Activated CD8-positive, alpha-beta memory T cell treated with anti-CD3 and anti-CD28 coated beads, Interleukin-2, amount 10 ng/mL, durations not matched to agents 7 days and 5 days (primary cell): Measurements from ENCODE around the gene CNTN1. TPM values are rescaled to one million over a fixed set of nuclear protein-coding genes. Genes with fewer than 3 reads are reported as not detected.
"Not testable (repeated sequence)": the region's sequence is repeated elsewhere in the genome, so short reads cannot be mapped to it uniquely, and the experiment has no call there.

Source experiments
- ATAC-seq: fragments of 150-1000 bp; cut with Tn5 transposase; one replicate; pipeline ENCODE4 v1.10.0; 2021; ENCODE audit warnings: moderate library complexity
- CTCF ChIA-PET: fragments of 350-600 bp; sonication (Branson Sonifier 250); formaldehyde crosslinking; loops from one replicate; lab custom pipeline; 2021; ENCODE audit warnings: antibody characterized with exemption; lab: Charles Lee
- DNase-seq: peaks from one replicate; pipeline ENCODE4 v3.0.0-alpha.2; 2020
- H3K27ac Mint-ChIP-seq: one replicate; pipeline ENCODE4 v1.8.0; 2021; ENCODE audit warnings: mild to moderate bottlenecking, mixed read lengths
- H3K27me3 Mint-ChIP-seq: one replicate; pipeline ENCODE4 v1.8.0; 2021; ENCODE audit warnings: mixed read lengths
- H3K36me3 Mint-ChIP-seq: one replicate; pipeline ENCODE4 v1.8.0; 2021; ENCODE audit warnings: mild to moderate bottlenecking, mixed read lengths
- H3K4me1 Mint-ChIP-seq: one replicate; pipeline ENCODE4 v1.8.0; 2021; ENCODE audit warnings: mixed read lengths
- H3K4me3 Mint-ChIP-seq: one replicate; pipeline ENCODE4 v1.8.0; 2021; ENCODE audit warnings: mild to moderate bottlenecking, moderate library complexity, mixed read lengths
- H3K9me3 Mint-ChIP-seq: one replicate; pipeline ENCODE4 v1.8.0; 2022; ENCODE audit warnings: low read depth, mixed read lengths
- total RNA-seq, 2 experiments: library from RNA; stranded (reverse); gene quantifications; one replicate each; pipeline ENCODE4 v1.2.3, GENCODE V29; 2021

The CNTN1 gene
- total RNA-seq, 2 experiments from 2014 or later: not detected

DNA sequence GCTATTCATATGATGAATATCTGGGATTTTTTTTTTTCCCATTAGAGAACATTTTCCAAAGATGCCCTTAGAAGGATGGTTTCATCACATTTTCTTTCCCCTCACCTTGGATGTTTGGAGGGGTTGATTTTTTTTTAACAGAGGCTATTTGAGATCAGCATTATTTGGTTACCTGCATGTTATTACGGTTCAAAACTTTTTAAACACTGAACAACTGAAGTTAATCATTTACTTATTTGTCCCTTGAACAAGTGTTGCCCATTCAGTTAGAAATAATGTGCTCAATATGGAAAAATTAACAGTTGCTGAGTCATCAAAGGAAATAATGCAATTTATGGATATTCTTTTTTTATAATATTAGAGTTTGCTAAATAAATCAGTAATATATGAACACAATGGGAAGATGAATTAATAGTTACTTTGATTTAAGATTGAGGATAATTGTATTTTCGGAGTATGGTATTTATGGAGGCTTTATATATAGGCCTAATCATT lies 26.7 kb downstream of the CNTN1 start:
- DNase-seq (no peak), ATAC-seq (no peak)
- CTCF ChIA-PET: no interaction called here
- no peaks in the 10 kb centered on the region for H3K36me3 Mint-ChIP-seq
- peaks cover 2% of the 10 kb centered on the region for H3K9me3 Mint-ChIP-seq
- no peak overlapping the region for H3K27ac Mint-ChIP-seq
- no peaks in the 10 kb centered on the region for H3K4me1 Mint-ChIP-seq
- no peak overlapping the region for H3K4me3 Mint-ChIP-seq
- H3K27me3 Mint-ChIP-seq: no peaks in the 10 kb centered on the region

DNA sequence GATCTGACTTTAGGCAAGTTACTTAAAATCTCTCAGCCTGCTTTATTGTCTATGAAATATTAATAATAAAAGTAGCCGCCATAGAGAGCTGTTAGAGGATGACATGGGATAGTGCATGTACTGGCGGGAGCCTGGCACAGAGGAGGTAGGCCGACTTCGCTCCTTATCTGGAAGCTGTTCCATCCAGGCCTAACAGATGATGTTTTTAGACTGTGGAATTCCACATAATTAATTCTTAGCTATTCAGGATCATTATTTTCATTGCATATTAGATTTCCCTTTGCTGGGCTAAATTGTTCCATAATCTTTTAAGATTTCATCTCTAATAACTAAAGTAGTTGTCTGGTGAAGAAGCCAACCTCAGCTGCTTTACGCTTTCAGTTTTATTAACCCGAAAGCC lies 30.8 kb downstream of the CNTN1 start:
- H3K27ac Mint-ChIP-seq: no peak overlapping the region
- H3K9me3 Mint-ChIP-seq: peaks cover 2% of the 10 kb centered on the region
- no peaks in the 10 kb centered on the region for H3K36me3 Mint-ChIP-seq
- CTCF ChIA-PET: no interaction called here
- no peaks in the 10 kb centered on the region for H3K27me3 Mint-ChIP-seq
- no peaks in the 10 kb centered on the region for H3K4me1 Mint-ChIP-seq
- DNase-seq: no peak
- ATAC-seq: no peak
- H3K4me3 Mint-ChIP-seq: no peak overlapping the region

DNA sequence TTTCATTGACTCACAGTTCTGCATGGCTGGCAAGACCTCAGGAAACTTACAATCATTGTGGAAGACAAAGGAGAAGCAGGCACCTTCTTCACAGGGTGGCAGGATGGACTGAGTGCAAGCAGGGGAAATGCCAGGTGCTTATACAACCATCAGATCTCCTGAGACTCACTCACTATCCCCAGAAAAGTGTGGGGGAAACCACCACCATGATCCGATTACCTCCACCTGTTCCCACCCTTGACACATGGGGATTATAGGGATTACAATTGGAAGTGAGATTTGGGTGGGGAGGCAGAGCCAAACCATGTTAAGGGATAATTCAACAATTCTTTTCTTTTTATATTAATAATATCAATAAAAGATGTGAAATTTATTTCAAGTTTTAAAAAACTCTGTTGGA lies 34.1 kb downstream of the CNTN1 start:
- no peaks in the 10 kb centered on the region for H3K4me1 Mint-ChIP-seq
- no peaks in the 10 kb centered on the region for H3K36me3 Mint-ChIP-seq
- DNase-seq (no peak), ATAC-seq (no peak)
- no peak overlapping the region for H3K4me3 Mint-ChIP-seq
- no peaks in the 10 kb centered on the region for H3K9me3 Mint-ChIP-seq
- no peak overlapping the region for H3K27ac Mint-ChIP-seq
- CTCF ChIA-PET: no interaction called here
- H3K27me3 Mint-ChIP-seq: no peaks in the 10 kb centered on the region

DNA sequence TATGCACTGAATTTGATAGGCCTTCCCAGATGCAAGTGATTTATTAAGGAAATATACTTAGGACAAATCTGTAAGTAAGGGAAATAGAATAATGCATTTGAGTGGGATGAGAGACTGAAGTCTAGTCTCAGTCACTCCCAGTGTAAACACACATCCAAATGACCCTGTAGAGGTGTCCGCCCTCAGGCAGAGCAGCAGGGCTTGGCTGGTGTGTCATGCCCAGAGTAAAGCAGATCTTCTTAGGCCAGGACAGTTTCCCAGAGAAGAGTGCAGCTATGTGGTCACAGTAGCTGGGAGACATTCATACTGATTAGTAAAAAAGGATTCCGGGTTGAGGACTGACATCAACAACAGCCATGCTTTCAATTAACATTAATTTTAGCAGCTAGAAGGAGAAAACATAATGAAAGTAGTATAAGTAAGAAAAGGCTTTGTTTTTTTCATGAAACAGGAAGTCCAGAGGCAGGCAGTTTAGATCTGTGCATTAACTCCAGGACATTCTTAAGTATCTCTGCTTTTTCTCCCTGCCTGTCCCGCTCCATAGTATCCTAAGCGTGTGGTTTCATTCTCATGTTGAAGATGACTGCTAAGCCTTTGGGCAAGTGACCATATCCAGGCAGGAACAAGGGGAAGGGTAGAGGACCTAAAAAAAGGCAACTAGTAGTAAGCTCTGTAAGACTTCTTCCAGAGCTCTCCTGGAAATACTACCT lies 35.7 kb downstream of the CNTN1 start:
- no peak overlapping the region for H3K27ac Mint-ChIP-seq
- CTCF ChIA-PET: no interaction called here
- H3K4me1 Mint-ChIP-seq: no peaks in the 10 kb centered on the region
- H3K36me3 Mint-ChIP-seq: no peaks in the 10 kb centered on the region
- H3K4me3 Mint-ChIP-seq: no peak overlapping the region
- no peak for ATAC-seq
- H3K9me3 Mint-ChIP-seq: no peaks in the 10 kb centered on the region
- no peak for DNase-seq
- H3K27me3 Mint-ChIP-seq: no peaks in the 10 kb centered on the region

DNA sequence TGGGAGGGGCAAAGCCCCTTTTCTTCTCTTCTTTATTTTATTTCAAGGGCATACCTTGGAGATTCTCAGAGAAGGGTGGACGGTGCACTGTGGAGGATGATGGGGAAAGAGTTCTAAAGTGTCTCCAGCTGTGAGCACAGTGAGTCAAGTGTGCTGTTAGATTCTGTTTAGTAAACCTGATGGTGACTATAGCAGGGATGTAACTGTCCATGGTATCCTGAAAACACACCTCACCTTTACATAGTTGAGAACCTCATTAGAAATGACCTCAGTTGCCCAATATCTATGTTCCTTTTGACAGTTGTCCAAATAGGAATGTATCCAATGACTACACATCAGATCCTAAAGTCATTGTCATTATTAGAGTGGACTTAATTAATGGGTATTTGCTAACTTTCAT lies 38.0 kb downstream of the CNTN1 start:
- ATAC-seq (no peak), DNase-seq (no peak)
- Mint-ChIP-seq H3K27ac (no peak overlapping the region), H3K9me3 (no peaks in the 10 kb centered on the region), H3K27me3 (no peaks in the 10 kb centered on the region), H3K4me1 (no peaks in the 10 kb centered on the region), H3K4me3 (no peak overlapping the region), H3K36me3 (no peaks in the 10 kb centered on the region)
- CTCF ChIA-PET: no interaction called here

DNA sequence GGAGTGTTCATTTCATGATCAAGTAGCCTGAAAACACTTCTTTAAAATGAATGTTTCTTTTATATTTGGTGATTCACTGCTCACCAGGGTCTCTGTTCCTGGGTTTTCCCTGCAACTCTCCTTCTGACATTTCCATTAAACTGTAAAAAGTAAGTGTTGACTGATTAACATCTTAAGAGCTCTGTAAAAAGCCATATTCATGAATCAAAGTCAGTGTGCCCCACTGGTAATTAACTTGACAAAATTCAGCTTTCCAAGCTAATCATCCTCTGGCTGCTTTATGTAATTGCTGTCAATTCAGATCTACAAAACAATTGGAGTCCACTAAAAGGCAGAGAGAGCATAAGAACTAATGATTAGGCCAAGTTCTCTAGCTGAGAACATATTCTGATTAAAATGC lies 41.6 kb downstream of the CNTN1 start:
- DNase-seq (no peak), ATAC-seq (no peak)
- Mint-ChIP-seq H3K4me1 (no peaks in the 10 kb centered on the region), H3K27me3 (no peaks in the 10 kb centered on the region), H3K9me3 (no peaks in the 10 kb centered on the region), H3K36me3 (no peaks in the 10 kb centered on the region), H3K27ac (no peak overlapping the region), H3K4me3 (no peak overlapping the region)
- CTCF ChIA-PET: no interaction called here

DNA sequence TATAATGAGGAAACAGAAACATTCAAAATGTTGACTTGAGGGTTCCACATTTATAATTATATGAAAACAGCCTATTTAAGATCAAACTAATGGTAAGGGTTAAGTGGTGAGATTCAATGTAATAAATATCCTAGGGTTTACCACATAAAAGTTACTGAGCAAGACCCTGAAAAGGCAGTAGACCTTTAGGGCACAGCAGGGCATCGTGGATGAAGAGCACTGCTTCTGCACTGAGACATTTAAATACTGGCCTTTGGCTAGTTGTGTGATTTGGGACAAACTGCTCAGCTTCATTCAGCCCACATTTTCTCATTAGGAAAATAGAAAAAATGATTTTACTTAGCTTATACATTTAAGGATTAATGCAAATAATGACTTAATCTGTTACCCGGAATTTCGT lies 42.0 kb downstream of the CNTN1 start:
- ATAC-seq: no peak
- H3K9me3 Mint-ChIP-seq: no peaks in the 10 kb centered on the region
- no peak overlapping the region for H3K4me3 Mint-ChIP-seq
- H3K27ac Mint-ChIP-seq: no peak overlapping the region
- DNase-seq: no peak
- CTCF ChIA-PET: no interaction called here
- H3K36me3 Mint-ChIP-seq: no peaks in the 10 kb centered on the region
- no peaks in the 10 kb centered on the region for H3K27me3 Mint-ChIP-seq
- H3K4me1 Mint-ChIP-seq: no peaks in the 10 kb centered on the region

DNA sequence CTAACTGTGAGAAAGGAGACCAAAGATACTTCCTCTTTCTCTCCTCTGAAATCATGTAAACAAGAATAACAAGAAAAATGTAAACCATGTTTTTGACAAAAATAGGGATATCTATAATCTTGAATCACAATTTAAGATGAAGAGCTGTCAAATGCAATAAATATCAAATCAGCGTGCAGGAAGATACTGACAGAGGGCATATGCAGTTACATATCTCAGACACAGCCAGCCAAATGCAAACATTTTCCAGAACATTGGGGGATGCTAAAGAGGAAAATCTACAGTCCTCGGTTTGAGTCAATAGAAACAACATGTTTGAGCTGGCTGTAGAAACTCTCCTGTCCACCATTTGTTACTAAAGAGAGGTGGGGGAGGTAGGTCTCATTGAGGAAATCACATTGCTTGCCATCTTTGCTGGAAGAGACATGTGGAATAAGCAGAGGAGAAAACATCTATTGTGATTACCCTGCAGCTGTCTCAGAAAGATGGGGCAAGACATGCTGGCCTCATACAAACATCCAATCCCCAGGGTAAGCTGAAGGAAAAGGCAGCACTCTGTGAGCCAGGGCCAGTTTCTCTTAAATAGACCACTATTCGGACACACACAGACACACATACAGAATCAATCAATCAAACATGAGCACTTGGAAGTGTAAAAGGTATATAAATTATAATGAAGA lies 43.5 kb downstream of the CNTN1 start:
- H3K4me1 Mint-ChIP-seq: no peaks in the 10 kb centered on the region
- ATAC-seq (no peak), DNase-seq (no peak)
- CTCF ChIA-PET: no interaction called here
- H3K36me3 Mint-ChIP-seq: no peaks in the 10 kb centered on the region
- no peaks in the 10 kb centered on the region for H3K9me3 Mint-ChIP-seq
- H3K27me3 Mint-ChIP-seq: no peaks in the 10 kb centered on the region
- no peak overlapping the region for H3K4me3 Mint-ChIP-seq
- no peak overlapping the region for H3K27ac Mint-ChIP-seq

DNA sequence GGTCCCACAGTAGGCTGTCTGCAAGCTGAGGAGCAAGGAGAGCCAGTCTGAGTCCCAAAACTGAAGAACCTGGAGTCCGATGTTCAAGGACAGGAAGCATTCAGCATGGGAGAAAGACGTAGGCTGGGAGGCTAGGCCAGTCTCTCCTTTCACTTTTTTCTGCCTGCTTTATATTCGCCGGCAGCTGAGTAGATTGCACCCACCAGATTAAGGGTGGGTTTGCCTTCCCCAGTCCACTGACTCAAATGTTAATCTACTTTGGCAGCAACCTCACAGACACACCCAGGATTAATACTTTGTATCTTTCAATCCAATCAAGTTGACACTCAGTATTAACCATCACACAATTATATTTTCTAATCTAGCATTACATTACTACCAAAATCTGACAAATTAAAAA lies 45.2 kb downstream of the CNTN1 start:
- H3K9me3 Mint-ChIP-seq, CTCF ChIA-PET, H3K27me3 Mint-ChIP-seq, ATAC-seq, DNase-seq, H3K4me1 Mint-ChIP-seq, H3K4me3 Mint-ChIP-seq, H3K27ac Mint-ChIP-seq, H3K36me3 Mint-ChIP-seq: not testable (repeated sequence)

DNA sequence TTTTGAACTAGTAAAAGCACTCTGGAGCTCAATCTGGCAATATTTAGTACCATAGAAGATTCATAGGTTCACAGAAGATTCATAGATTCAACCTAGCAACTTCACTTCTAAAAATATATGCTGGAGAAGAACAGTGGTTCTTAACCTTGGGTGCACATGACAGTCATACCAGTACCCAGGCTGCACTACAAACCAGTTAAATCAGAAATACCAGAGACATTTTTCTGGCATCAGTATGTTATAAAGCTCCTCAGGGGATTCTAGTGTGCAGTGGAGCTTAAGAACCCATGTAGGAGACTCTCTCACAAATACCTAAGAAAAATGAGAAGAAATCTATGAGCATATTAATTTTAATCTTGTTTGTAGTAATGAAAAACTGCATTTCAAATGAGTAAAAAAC lies 46.6 kb downstream of the CNTN1 start:
- H3K36me3 Mint-ChIP-seq: no peaks in the 10 kb centered on the region
- H3K27me3 Mint-ChIP-seq: no peaks in the 10 kb centered on the region
- H3K4me3 Mint-ChIP-seq: no peak overlapping the region
- DNase-seq: no peak
- no peaks in the 10 kb centered on the region for H3K9me3 Mint-ChIP-seq
- CTCF ChIA-PET: no interaction called here
- no peak for ATAC-seq
- H3K27ac Mint-ChIP-seq: no peak overlapping the region
- H3K4me1 Mint-ChIP-seq: no peaks in the 10 kb centered on the region

DNA sequence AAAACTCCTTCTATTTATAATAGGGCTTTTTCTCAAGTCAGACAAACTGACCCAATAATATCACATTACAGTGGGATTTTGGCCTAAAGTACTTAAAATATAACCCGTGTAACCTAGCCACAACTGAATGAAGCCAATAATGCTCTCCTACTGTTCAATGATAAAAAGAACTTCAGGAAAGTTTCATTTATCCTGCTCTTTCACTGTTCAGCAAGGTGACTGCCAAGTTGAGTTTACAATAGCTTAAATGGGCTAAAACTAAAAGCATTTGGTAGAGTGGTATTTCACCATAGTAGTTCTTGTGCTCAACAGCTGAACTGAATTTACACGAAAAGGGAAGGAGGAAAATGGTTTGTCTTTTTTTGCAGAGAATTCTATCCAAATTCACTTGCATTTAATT lies 49.8 kb downstream of the CNTN1 start:
- DNase-seq (no peak), ATAC-seq (no peak)
- Mint-ChIP-seq H3K9me3 (peaks cover 4% of the 10 kb centered on the region), H3K4me3 (no peak overlapping the region), H3K4me1 (no peaks in the 10 kb centered on the region), H3K36me3 (no peaks in the 10 kb centered on the region), H3K27me3 (no peaks in the 10 kb centered on the region), H3K27ac (no peak overlapping the region)
- CTCF ChIA-PET: no interaction called here

DNA sequence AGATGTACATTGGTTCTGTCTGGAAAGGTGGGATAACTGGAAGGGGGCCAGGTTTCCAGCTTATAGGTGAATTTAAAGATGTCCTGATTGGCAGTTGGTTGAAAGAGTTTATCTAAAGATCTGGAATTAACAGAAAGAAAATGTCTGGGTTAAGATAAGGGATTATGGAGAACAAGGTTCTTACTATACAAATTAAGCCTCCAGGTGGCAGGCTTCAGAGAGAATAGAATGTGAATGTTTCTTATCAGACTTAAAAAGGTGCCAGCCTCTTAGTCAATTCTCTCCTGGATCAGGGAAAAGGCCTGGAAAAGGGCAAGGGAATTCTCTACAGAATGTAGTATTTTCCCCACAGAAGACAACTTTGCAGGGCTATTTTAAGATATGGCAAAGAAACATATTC lies 53.1 kb downstream of the CNTN1 start:
- peaks cover 4% of the 10 kb centered on the region for H3K9me3 Mint-ChIP-seq
- no peak for ATAC-seq
- H3K4me3 Mint-ChIP-seq: no peak overlapping the region
- no peak for DNase-seq
- H3K27ac Mint-ChIP-seq: no peak overlapping the region
- H3K36me3 Mint-ChIP-seq: no peaks in the 10 kb centered on the region
- CTCF ChIA-PET: no interaction called here
- no peaks in the 10 kb centered on the region for H3K27me3 Mint-ChIP-seq
- no peaks in the 10 kb centered on the region for H3K4me1 Mint-ChIP-seq

DNA sequence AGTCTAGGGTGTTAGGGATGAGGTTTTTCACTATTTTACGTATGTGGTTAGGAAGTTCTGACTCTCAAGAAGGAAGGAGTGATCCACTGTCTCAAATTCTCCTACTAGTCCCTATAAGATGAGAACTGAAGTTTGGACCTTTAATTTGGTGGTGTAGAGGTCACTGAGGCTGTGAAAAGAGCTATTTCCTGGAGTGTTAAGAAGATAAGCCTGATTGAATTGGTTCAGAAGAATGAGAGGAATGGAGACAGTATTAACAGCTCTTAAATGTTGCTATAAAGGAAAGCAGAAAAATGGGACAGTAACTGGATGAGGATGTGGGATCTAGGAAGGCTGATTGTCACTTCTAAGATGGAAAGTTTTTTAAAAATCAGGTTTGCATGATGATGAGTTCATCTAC lies 57.6 kb downstream of the CNTN1 start:
- Mint-ChIP-seq H3K36me3 (no peaks in the 10 kb centered on the region), H3K4me1 (no peaks in the 10 kb centered on the region), H3K9me3 (no peaks in the 10 kb centered on the region), H3K4me3 (no peak overlapping the region), H3K27me3 (no peaks in the 10 kb centered on the region), H3K27ac (no peak overlapping the region)
- CTCF ChIA-PET: no interaction called here
- ATAC-seq (no peak), DNase-seq (no peak)

DNA sequence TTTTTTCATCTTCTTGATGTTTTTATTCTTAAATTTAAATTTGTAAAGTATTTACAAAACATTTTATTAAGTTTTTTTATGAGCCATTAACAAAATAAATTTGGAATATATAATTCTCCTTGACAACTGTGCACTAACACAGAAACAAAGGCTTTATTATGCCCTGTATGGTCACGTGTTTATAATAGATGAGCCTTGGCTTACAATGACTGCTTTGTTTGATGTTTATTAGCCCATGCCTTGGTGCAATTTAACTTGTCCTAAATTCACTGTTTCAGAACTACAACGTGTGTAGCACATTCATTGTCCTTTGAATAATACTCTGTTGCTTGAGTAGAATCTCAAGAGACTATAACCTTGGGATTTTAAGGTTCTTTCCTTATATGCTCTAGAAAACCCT lies 59.8 kb downstream of the CNTN1 start:
- Mint-ChIP-seq H3K27ac (no peak overlapping the region), H3K4me3 (no peak overlapping the region), H3K36me3 (no peaks in the 10 kb centered on the region), H3K9me3 (no peaks in the 10 kb centered on the region), H3K27me3 (no peaks in the 10 kb centered on the region), H3K4me1 (no peaks in the 10 kb centered on the region)
- DNase-seq (no peak), ATAC-seq (no peak)
- CTCF ChIA-PET: no interaction called here
